Activated CD4-positive, alpha-beta memory T cell treated with anti-CD3 and anti-CD28 coated beads, Interleukin-2, amount 10 ng/mL, durations not matched to agents 7 days and 5 days (primary cell): ENCODE measurements around the gene IGSF22. TPM values are rescaled to one million over a fixed set of nuclear protein-coding genes. Genes with fewer than 3 reads are reported as not detected.

Experiments
- CTCF ChIA-PET: fragments of 350-600 bp; sonication (Branson Sonifier 250); formaldehyde crosslinking; loops from one replicate; lab custom pipeline; 2021; ENCODE audit warnings: antibody characterized with exemption, inconsistent platforms; lab: Charles Lee
- POLR2A ChIA-PET: fragments of 350-600 bp; sonication (Branson Sonifier 250); formaldehyde crosslinking; loops from one replicate; lab custom pipeline; 2021; ENCODE audit warnings: antibody characterized with exemption; lab: Charles Lee
- DNase-seq: peaks from one replicate; pipeline ENCODE4 v3.0.0-alpha.2; 2020
- H3K27ac Mint-ChIP-seq: one replicate; pipeline ENCODE4 v1.8.0; 2021; ENCODE audit warnings: mild to moderate bottlenecking, mixed read lengths
- H3K27me3 Mint-ChIP-seq: one replicate; pipeline ENCODE4 v1.8.0; 2021; ENCODE audit warnings: mixed read lengths
- H3K36me3 Mint-ChIP-seq: one replicate; pipeline ENCODE4 v1.8.0; 2021; ENCODE audit warnings: low read depth, mixed read lengths
- H3K4me1 Mint-ChIP-seq: one replicate; pipeline ENCODE4 v1.8.0; 2021; ENCODE audit warnings: mixed read lengths
- H3K4me3 Mint-ChIP-seq: one replicate; pipeline ENCODE4 v1.8.0; 2021; ENCODE audit warnings: mild to moderate bottlenecking, mixed read lengths
- H3K9me3 Mint-ChIP-seq: one replicate; pipeline ENCODE4 v1.8.0; 2021; ENCODE audit warnings: mixed read lengths
- total RNA-seq, 2 experiments: library from RNA; stranded (reverse); gene quantifications; one replicate each; pipeline ENCODE4 v1.2.3, GENCODE V29; 2021

The IGSF22 gene
- total RNA-seq, 2 experiments from 2014 or later, result 0.50 to 2.7 TPM

- ChIA-PET CTCF (interaction anchor here (0.6 to 4.4 kb wide), 52 partner anchors 9 to 816 kb away, joined by 3 to 45 read pairs (median 6); partner anchors contain the start of genes HPS5, LDHA, SPTY2D1 and TMEM86A), POLR2A (interaction anchor here (0.7 to 3.0 kb wide), 7 partner anchors 9 to 196 kb away, joined by 4 to 10 read pairs (median 5); partner anchors contain the start of genes SPTY2D1, TMEM86A and TSG101)
- Mint-ChIP-seq H3K4me1 (peaks cover 12% of the 10 kb centered on the region), H3K9me3 (no peaks in the 10 kb centered on the region), H3K4me3 (peak overlapping the region; percentile 80), H3K27ac (no peak overlapping the region), H3K36me3 (no peaks in the 10 kb centered on the region), H3K27me3 (peaks cover 11% of the 10 kb centered on the region)
- DNase-seq, result no peak
Observed at GRCh38 chr11:18722293-18722637, 3.7 kb downstream of the IGSF22 start.

GRCh38 chr11:18721561-18722292 is 4.3 kb downstream of the IGSF22 start:
- CTCF ChIA-PET, result interaction anchor here (0.6 to 4.4 kb wide), 55 partner anchors 9 to 815 kb away, joined by 3 to 45 read pairs (median 5); partner anchors contain the start of genes HPS5, LDHA, SPTY2D1 and TMEM86A
- Mint-ChIP-seq H3K27ac (peak overlapping the region; percentile 31), H3K4me1 (peaks cover 12% of the 10 kb centered on the region), H3K9me3 (no peaks in the 10 kb centered on the region), H3K4me3 (peak overlapping the region; percentile 80), H3K36me3 (no peaks in the 10 kb centered on the region), H3K27me3 (peaks cover 11% of the 10 kb centered on the region)
- DNase-seq, result peak; percentile 54
- POLR2A ChIA-PET, result interaction anchor here (0.6 to 3.0 kb wide), 8 partner anchors 10 to 195 kb away, joined by 3 to 10 read pairs (median 5); partner anchors contain the start of genes SPTY2D1, TMEM86A and TSG101

- POLR2A ChIA-PET, result interaction anchor here (0.8 to 3.0 kb wide), 5 partner anchors 23 to 194 kb away, joined by 3 to 10 read pairs (median 6); partner anchors contain the start of genes SPTY2D1, TMEM86A and TSG101
- no peak overlapping the region for H3K27ac Mint-ChIP-seq
Observed at GRCh38 chr11:18720808-18721560, 5.0 kb downstream of the IGSF22 start.

GRCh38 chr11:18720091-18720807 is 5.7 kb downstream of the IGSF22 start:
- Mint-ChIP-seq H3K4me3 (peak overlapping the region; percentile 80), H3K9me3 (no peaks in the 10 kb centered on the region), H3K27me3 (peaks cover 14% of the 10 kb centered on the region), H3K4me1 (peaks cover 12% of the 10 kb centered on the region), H3K36me3 (no peaks in the 10 kb centered on the region), H3K27ac (no peak overlapping the region)
- POLR2A ChIA-PET, result interaction anchor here (0.6 to 3.0 kb wide), 4 partner anchors 22 to 139 kb away, joined by 3 to 10 read pairs (median 4); partner anchors contain the start of genes SPTY2D1 and TMEM86A
- CTCF ChIA-PET, result interaction anchor here (0.9 to 4.4 kb wide), 5 partner anchors 7 to 605 kb away, joined by 3 to 45 read pairs (median 10); no protein-coding TSS in a partner anchor
- no peak for DNase-seq

More at GRCh38 chr11:18720808-18721560, 5.0 kb downstream of the IGSF22 start:
- DNase-seq, result peak; percentile 81
- H3K4me3 Mint-ChIP-seq, result peak overlapping the region; percentile 80
- H3K27me3 Mint-ChIP-seq, result peaks cover 14% of the 10 kb centered on the region
- H3K36me3 Mint-ChIP-seq, result no peaks in the 10 kb centered on the region
- H3K4me1 Mint-ChIP-seq, result peaks cover 12% of the 10 kb centered on the region
- CTCF ChIA-PET, result interaction anchor here (0.7 to 4.4 kb wide), 35 partner anchors 8 to 605 kb away, joined by 3 to 45 read pairs (median 7); partner anchors contain the start of genes LDHA, SPTY2D1, TMEM86A and TSG101
- no peaks in the 10 kb centered on the region for H3K9me3 Mint-ChIP-seq

GRCh38 chr11:18715476-18715875 is 10.5 kb downstream of the IGSF22 start:
- H3K4me3 Mint-ChIP-seq, result no peak overlapping the region
- no peaks in the 10 kb centered on the region for H3K36me3 Mint-ChIP-seq
- DNase-seq, result no peak
- H3K9me3 Mint-ChIP-seq, result no peaks in the 10 kb centered on the region
- ChIA-PET CTCF (interaction anchor here (1.1 to 1.6 kb wide), 2 partner anchors 8 to 12 kb away, joined by 3 read pairs; no protein-coding TSS in a partner anchor), POLR2A (no interaction called here)
- H3K4me1 Mint-ChIP-seq, result no peaks in the 10 kb centered on the region
- peaks cover 11% of the 10 kb centered on the region for H3K27me3 Mint-ChIP-seq
- no peak overlapping the region for H3K27ac Mint-ChIP-seq

- CTCF ChIA-PET, result no interaction called here
- peaks cover 16% of the 10 kb centered on the region for H3K27me3 Mint-ChIP-seq
Observed at GRCh38 chr11:18714443-18714780, 11.6 kb downstream of the IGSF22 start.

GRCh38 chr11:18713646-18714442 is 12.1 kb downstream of the IGSF22 start:
- Mint-ChIP-seq H3K27me3 (peaks cover 16% of the 10 kb centered on the region), H3K4me3 (no peak overlapping the region), H3K27ac (no peak overlapping the region), H3K4me1 (no peaks in the 10 kb centered on the region), H3K36me3 (no peaks in the 10 kb centered on the region), H3K9me3 (no peaks in the 10 kb centered on the region)
- CTCF ChIA-PET, result interaction anchor here (2.6 kb wide), 1 partner anchor 8 kb away, joined by 23 read pairs; no protein-coding TSS in a partner anchor
- POLR2A ChIA-PET, result no interaction called here
- no peak for DNase-seq

More at GRCh38 chr11:18714443-18714780, 11.6 kb downstream of the IGSF22 start:
- Mint-ChIP-seq H3K36me3 (no peaks in the 10 kb centered on the region), H3K9me3 (no peaks in the 10 kb centered on the region), H3K4me3 (no peak overlapping the region), H3K4me1 (no peaks in the 10 kb centered on the region), H3K27ac (no peak overlapping the region)
- POLR2A ChIA-PET, result no interaction called here
- no peak for DNase-seq

- Mint-ChIP-seq H3K9me3 (no peaks in the 10 kb centered on the region), H3K27me3 (peaks cover 34% of the 10 kb centered on the region), H3K27ac (no peak overlapping the region), H3K36me3 (no peaks in the 10 kb centered on the region), H3K4me3 (no peak overlapping the region), H3K4me1 (peaks cover 13% of the 10 kb centered on the region)
- CTCF ChIA-PET, result interaction anchor here (3.2 kb wide), 1 partner anchor 11 kb away, joined by 12 read pairs; no protein-coding TSS in a partner anchor
- POLR2A ChIA-PET, result no interaction called here
- DNase-seq, result no peak
Observed at GRCh38 chr11:18710545-18710944, 15.4 kb downstream of the IGSF22 start.

- Mint-ChIP-seq H3K4me3 (no peak overlapping the region), H3K27ac (no peak overlapping the region), H3K27me3 (peaks cover 42% of the 10 kb centered on the region), H3K36me3 (no peaks in the 10 kb centered on the region), H3K4me1 (peaks cover 20% of the 10 kb centered on the region), H3K9me3 (no peaks in the 10 kb centered on the region)
- POLR2A ChIA-PET, result no interaction called here
- no peak for DNase-seq
- CTCF ChIA-PET, result interaction anchor here (1.3 to 3.2 kb wide), 2 partner anchors 13 to 21 kb away, joined by 4 to 12 read pairs; no protein-coding TSS in a partner anchor
Observed at GRCh38 chr11:18709414-18709813, 16.6 kb downstream of the IGSF22 start.

- peaks cover 46% of the 10 kb centered on the region for H3K27me3 Mint-ChIP-seq
- no peak overlapping the region for H3K4me3 Mint-ChIP-seq
- H3K9me3 Mint-ChIP-seq, result no peaks in the 10 kb centered on the region
- H3K36me3 Mint-ChIP-seq, result no peaks in the 10 kb centered on the region
- peaks cover 20% of the 10 kb centered on the region for H3K4me1 Mint-ChIP-seq
- no peak overlapping the region for H3K27ac Mint-ChIP-seq
- no peak for DNase-seq
- POLR2A ChIA-PET, result no interaction called here
- CTCF ChIA-PET, result interaction anchor here (1.2 to 3.2 kb wide), 2 partner anchors 8 to 14 kb away, joined by 3 to 12 read pairs; no protein-coding TSS in a partner anchor
Observed at GRCh38 chr11:18707811-18708340, 18.1 kb downstream of the IGSF22 start.
